HG03064 (cell line): ENCODE measurements around the gene INPP5E.

Experiments
- ATAC-seq: cut with Tn5 transposase; IDR thresholded peaks from one replicate; pipeline ENCODE4 v1.9.1; 2021; ENCODE audit warnings: low read depth; ENCODE audit not compliant: unreplicated experiment

The INPP5E gene

DNA sequence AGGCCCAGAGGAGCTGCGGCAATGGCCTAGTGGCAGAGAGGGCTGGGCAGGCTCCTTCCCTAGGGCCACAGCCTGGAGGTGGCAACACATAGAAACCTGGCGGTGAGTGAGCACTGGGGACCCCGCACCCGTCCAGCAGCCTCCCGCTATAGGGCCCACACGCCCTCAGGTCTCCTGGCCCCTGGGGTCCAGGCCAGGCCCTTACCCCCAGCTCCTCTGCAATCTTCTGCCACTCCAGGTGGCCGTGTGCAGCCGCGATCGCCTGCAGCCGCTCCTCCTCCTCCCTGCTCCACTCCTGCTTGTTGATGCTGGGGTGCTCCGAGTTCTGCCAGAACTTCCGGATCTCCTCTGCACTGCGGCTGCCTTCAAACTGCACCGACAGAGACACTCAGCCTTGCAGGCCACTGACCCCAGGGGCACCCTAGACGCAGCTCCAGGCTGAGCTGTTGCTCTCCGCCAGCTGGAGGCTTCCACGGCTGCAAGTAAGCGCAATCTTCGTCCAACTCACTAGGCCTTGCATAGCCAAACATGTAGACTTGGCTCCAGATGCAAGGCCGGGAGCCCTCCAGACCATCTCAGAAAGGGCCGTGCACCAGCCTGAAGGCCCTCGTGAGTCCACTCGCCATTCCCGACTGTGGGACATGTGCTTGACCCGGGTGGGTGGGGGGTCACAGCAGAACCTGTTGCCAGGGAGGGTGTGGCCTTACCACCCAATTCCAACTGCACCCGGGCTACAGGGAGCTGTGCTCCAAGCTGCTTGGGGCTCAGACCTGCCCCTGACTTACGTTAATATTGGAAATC, 47.7 kb downstream of the INPP5E start:
- ATAC-seq: no peak

DNA sequence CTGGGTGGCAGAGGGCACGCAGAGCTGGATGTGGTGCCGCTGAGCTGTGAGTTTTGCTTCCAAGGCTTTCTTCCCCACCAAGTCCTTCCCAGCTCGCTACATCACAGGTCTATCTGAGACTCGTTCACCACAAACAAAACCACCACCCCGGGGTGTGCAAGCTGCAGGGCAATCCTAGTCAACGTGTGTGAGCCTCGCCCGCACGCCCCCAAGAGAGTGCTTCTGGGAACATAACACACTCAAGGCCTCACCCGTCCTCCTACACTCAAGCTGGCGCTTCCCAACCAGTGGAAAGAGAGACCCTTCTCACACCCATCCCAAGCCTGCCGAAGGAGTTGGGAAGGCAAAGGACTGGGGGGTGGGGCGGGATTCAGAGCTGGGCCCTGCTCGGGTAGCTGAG, 50.2 kb downstream of the INPP5E start:
- ATAC-seq: no peak

DNA sequence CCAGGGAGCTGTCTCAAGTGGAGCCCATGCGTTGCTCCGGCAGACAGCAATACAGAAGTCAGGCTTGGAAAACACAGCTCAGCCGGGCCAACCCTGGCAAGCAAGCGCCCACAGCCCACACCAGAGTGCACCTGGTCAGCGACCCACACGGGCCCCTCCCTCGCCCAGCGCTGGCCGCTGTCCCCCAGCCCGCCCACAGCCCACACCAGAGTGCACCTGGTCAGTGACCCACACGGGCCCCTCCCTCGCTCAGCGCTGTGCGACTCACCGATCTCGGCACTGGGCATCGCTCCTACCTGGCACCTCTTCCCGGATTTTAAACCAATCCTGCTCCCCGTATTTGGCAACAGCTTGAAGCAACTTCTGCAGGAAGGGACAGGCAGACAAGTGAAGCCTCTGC, 52.4 kb downstream of the INPP5E start:
- no peak for ATAC-seq

- no peak for ATAC-seq
Observed at GRCh38 chr9:136386018-136386417, 53.6 kb downstream of the INPP5E start.

DNA sequence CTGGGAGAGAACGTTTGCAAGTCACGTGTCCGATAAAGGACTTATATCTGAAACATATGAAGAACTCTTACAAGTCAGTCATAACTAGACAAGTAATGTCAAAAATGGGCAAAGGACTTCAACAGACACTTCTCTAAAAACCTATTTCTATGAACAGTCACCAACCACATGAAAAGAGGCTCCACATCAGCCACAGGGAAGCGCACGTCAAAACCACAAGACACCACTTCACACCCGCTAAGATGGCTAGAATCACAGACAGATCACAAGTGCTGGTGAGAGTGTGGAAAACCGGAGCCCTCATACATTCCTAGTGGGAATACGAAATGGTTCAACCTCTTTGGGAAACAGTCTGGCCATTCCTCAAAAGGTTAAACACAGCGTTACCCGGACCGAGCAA, 54.6 kb downstream of the INPP5E start:
- no peak for ATAC-seq

GRCh38 chr9:136383436-136383835, 56.2 kb downstream of the INPP5E start:
- no peak for ATAC-seq

- no peak for ATAC-seq
Observed at GRCh38 chr9:136381966-136382513, 57.6 kb downstream of the INPP5E start.

DNA sequence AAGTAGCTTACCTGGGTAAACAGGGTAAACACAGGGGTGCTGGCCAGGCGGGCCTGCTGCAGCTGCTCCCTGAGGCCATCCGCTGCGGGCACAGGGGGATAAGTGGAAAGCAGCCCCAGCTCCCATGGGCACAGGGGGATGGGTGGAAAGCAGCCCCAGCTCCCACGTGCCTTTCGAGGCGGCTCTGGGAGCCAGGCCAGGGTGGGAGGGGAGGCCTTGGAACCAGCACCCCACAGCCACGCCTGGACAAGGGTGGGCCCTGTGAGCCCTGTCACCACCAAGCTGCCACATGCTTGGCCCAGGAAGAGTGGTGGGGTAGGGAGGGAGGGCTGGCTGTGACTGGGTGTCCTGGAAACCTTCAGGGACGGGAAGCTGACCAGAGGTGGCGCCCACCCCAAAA, 58.3 kb downstream of the INPP5E start:
- ATAC-seq: no peak

DNA sequence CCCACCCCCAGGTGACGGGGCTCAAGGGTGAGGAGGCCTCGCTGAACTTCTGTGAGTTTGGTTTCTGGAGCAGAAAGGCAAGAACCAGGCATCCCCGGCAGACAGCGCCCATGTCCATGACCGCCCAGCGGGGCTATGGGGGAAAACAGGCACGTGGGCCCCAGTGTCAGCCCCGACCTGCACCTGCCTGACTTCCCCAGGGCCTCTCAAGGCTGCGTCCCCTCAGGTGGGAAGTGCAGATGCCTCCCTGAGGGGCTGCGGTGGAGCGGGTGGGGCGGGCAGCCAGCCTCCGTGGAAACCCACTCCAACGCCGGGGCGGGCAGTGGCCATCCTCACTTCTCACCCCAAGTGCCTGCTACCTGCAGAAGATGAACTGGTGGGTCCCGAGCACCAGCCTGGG, 59.3 kb downstream of the INPP5E start:
- ATAC-seq: no peak

DNA sequence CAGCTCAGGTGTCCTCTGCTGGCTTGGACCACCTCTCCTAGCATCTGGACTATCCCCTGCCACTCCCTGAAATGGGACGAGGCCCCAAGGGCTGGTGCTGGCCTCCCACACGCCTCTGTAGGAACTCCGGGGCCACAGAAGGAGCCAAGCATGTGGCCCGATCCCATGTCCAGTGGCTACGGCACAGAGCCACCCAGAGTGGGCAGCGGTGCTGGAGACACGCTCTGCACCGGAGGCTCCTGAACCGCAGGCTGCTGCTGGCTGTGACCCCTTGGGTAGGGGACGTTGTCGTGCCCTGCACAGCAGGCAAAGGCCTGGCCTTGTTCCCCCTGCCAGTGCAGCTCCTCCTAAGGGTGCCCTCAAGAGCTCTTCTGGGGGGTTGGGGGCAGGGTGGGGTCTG, 59.8 kb downstream of the INPP5E start:
- no peak for ATAC-seq

DNA sequence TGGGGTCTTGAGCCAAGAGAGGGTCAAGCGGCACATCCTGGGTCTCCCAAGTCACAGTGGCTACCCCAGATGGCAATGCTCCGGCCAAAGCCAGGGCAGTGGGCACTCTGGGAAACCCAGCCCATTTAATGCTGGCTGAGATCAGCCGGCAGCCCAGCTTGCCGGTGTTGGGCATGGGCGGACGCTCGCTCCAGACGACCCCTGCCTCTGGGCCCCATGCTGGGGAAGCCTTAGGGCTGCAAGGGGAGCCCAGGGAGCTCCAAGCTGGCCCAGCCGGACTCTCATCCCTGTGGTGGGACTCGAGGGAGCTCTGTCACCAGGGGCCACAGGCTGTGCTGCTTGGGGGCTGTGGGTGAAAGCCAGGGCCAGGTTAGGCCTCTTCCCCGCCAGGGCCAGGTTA, 60.2 kb downstream of the INPP5E start:
- ATAC-seq: no peak

GRCh38 chr9:136379003-136379287, 60.7 kb downstream of the INPP5E start:
- ATAC-seq: no peak
